Measurements from ENCODE around the gene EPS8L2.

Gene EPS8L2

DNA sequence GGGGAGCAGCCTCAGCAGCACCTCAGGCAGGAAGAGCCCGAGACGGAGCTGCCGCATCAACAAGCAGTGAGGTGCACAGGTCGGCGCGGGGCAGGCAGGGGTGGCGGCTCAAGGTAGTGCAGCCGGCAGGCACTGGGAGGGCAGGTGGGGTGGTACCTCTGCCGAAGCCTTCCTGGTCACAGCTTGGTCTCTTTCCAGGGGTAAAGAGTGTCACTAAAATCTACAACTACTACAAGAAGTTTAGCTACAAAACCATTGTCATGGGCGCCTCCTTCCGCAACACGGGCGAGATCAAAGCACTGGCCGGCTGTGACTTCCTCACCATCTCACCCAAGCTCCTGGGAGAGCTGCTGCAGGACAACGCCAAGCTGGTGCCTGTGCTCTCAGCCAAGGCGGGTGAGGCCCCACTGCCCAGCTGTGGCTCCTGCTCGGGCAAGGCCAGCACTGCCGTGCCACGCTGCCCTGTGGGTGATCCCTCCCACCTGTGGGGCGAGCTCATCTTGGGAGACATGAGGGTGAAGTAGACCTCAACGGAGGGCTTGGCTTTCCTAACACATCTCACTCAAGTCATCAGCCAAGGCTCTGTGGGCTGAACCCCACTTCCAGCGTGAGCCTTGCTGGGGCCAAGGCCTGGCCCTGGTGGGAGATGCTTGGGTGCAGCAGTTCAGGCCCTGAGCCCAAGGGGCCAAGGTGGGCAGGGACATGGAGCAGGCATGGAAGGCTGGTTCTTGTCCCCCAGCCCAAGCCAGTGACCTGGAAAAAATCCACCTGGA lies 57.7 kb downstream of the EPS8L2 start:
- Histone ChIP-seq H3K9me2 (replicated peaks; ENCODE audit: insufficient read depth, low read length) (no peaks in the 10 kb centered on the region), H3K9ac (ENCODE audit: low read length) (no peak overlapping the region), H2AFZ (ENCODE audit: low read depth, low read length, severe bottlenecking) (no peak overlapping the region), H3K79me2 (ENCODE audit: insufficient read depth, low read length) (no peaks in the 10 kb centered on the region), H4K20me1 (ENCODE audit: low read depth, low read length) (no peaks in the 10 kb centered on the region), H3K4me3 (ENCODE audit: insufficient read depth, low read length, poor library complexity, severe bottlenecking) (no peak overlapping the region), H3K4me2 (ENCODE audit: low read depth, low read length, poor library complexity, severe bottlenecking) (no peak overlapping the region), H3K27me3 (ENCODE audit: low read length) (no peaks in the 10 kb centered on the region), H3K9me3 (ENCODE audit: insufficient read depth, low read length) (no peaks in the 10 kb centered on the region), H3K36me3 (ENCODE audit: low read length) (peaks cover 8% of the 10 kb centered on the region; the same call in 1 of the 2 replicates), H3F3A (ENCODE audit: insufficient read depth) (peaks cover 14% of the 10 kb centered on the region), H3K27ac (ENCODE audit: low read depth, low read length) (no peak overlapping the region)
- no peak for TF ChIP-seq EZH2phosphoT487 (conservative IDR thresholded peaks at IDR 0.05; ENCODE audit: low read length)
- TF ChIP-seq, protein P1, sequence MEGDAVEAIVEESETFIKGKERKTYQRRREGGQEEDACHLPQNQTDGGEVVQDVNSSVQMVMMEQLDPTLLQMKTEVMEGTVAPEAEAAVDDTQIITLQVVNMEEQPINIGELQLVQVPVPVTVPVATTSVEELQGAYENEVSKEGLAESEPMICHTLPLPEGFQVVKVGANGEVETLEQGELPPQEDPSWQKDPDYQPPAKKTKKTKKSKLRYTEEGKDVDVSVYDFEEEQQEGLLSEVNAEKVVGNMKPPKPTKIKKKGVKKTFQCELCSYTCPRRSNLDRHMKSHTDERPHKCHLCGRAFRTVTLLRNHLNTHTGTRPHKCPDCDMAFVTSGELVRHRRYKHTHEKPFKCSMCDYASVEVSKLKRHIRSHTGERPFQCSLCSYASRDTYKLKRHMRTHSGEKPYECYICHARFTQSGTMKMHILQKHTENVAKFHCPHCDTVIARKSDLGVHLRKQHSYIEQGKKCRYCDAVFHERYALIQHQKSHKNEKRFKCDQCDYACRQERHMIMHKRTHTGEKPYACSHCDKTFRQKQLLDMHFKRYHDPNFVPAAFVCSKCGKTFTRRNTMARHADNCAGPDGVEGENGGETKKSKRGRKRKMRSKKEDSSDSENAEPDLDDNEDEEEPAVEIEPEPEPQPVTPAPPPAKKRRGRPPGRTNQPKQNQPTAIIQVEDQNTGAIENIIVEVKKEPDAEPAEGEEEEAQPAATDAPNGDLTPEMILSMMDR (IDR thresholded peaks at IDR 0.05; ENCODE audit: insufficient read depth, low read length, poor library complexity, severe bottlenecking), result no peak

DNA sequence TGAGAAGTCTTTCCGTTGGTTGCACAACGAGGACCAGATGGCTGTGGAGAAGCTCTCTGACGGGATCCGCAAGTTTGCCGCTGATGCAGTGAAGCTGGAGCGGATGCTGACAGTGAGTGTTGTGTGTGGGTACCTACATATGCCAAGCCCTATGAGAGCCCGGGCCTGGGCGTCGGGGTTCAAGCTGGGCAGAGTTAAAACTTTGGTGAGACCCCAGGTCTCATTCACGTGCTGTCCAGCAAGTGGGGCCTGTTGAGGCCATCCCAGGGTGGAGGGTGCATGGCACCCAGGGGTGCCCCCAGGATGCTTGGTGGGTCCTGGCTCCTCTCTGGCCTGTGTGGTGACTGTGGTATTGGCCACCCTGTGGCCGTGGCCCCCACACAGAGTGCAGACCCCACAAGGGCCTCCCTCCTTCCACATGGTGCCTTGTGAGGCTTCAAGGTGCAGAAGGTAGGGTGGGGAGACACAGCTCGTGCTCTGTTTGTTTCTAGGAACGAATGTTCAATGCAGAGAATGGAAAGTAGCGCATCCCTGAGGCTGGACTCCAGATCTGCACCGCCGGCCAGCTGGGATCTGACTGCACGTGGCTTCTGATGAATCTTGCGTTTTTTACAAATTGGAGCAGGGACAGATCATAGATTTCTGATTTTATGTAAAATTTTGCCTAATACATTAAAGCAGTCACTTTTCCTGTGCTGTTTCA lies 58.4 kb downstream of the EPS8L2 start:
- TF ChIP-seq EZH2phosphoT487 (conservative IDR thresholded peaks at IDR 0.05; ENCODE audit: low read length), result no peak
- TF ChIP-seq, protein P1 (IDR thresholded peaks at IDR 0.05; ENCODE audit: insufficient read depth, low read length, poor library complexity, severe bottlenecking), result no peak
- Histone ChIP-seq H3K4me2 (ENCODE audit: low read depth, low read length, poor library complexity, severe bottlenecking) (no peak overlapping the region), H2AFZ (ENCODE audit: low read depth, low read length, severe bottlenecking) (no peak overlapping the region), H3K9me2 (replicated peaks; ENCODE audit: insufficient read depth, low read length) (no peaks in the 10 kb centered on the region), H4K20me1 (ENCODE audit: low read depth, low read length) (no peaks in the 10 kb centered on the region), H3K9me3 (ENCODE audit: insufficient read depth, low read length) (no peaks in the 10 kb centered on the region), H3K36me3 (ENCODE audit: low read length) (peaks cover 8% of the 10 kb centered on the region; the same call in 1 of the 2 replicates), H3K9ac (ENCODE audit: low read length) (no peak overlapping the region), H3K4me3 (ENCODE audit: insufficient read depth, low read length, poor library complexity, severe bottlenecking) (no peak overlapping the region), H3K27me3 (ENCODE audit: low read length) (no peaks in the 10 kb centered on the region), H3K27ac (ENCODE audit: low read depth, low read length) (no peak overlapping the region), H3F3A (ENCODE audit: insufficient read depth) (peaks cover 14% of the 10 kb centered on the region), H3K79me2 (ENCODE audit: insufficient read depth, low read length) (no peaks in the 10 kb centered on the region)

DNA sequence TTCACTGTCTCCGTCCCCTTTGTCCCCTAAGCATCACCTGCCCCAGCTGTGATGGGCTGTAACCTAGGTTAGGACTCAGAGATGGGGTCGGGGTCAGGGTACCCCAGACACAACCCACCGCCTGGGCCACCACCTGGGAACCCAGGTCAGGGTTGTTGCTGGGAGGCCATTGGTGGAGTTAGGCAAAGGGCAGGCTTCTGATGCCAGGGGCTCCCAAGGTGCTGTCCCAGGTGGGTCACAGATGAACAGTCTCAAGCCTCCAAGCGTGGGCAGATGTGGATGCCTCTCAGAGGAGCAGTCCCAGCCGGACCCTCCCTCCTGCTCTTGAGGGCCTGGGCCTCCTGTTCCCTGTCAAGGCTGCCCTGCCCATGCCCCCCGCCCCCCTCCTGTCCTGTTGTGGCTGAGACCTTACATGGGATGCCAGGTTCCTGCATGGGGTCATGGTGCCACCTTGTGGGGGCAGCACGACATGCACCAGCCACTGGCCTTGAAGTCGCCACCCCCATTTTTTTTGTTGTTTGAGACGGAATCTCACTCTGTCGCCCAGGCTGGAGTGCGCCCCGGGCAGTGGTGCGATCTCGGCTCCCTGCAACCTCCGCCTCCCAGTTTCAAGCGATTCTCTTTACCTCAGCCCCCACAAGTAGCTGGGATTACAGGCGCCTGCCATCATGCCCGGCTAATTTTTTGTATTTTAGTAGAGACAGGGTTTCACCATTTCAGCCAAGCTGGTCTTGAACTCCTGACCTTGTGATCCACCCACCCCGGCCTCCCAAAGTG lies 59.2 kb downstream of the EPS8L2 start:
- Histone ChIP-seq H3K4me2 (ENCODE audit: low read depth, low read length, poor library complexity, severe bottlenecking) (no peak overlapping the region), H4K20me1 (ENCODE audit: low read depth, low read length) (no peaks in the 10 kb centered on the region), H2AFZ (ENCODE audit: low read depth, low read length, severe bottlenecking) (no peak overlapping the region), H3K9ac (ENCODE audit: low read length) (no peak overlapping the region), H3K79me2 (ENCODE audit: insufficient read depth, low read length) (no peaks in the 10 kb centered on the region), H3K9me2 (replicated peaks; ENCODE audit: insufficient read depth, low read length) (no peaks in the 10 kb centered on the region), H3K4me3 (ENCODE audit: insufficient read depth, low read length, poor library complexity, severe bottlenecking) (no peak overlapping the region), H3K27ac (ENCODE audit: low read depth, low read length) (no peak overlapping the region), H3K36me3 (ENCODE audit: low read length) (peaks cover 4% of the 10 kb centered on the region; the same call in 1 of the 2 replicates), H3K27me3 (ENCODE audit: low read length) (no peaks in the 10 kb centered on the region), H3F3A (ENCODE audit: insufficient read depth) (peaks cover 14% of the 10 kb centered on the region), H3K9me3 (ENCODE audit: insufficient read depth, low read length) (no peaks in the 10 kb centered on the region)
- no peak for TF ChIP-seq EZH2phosphoT487 (conservative IDR thresholded peaks at IDR 0.05; ENCODE audit: low read length)
- TF ChIP-seq, protein P1 (IDR thresholded peaks at IDR 0.05; ENCODE audit: insufficient read depth, low read length, poor library complexity, severe bottlenecking), result peak; percentile 81
